ENCODE results near the gene CADM2. TPM values are rescaled to one million over a fixed set of nuclear protein-coding genes. Genes with fewer than 3 reads are reported as not detected.

CADM2 gene
- total and polyA plus RNA-seq, 2 donors (not counting 3 experiments of a cell fraction or from before 2014, with no cell fraction given) = not detected

GRCh38 chr3:85394424-85394823 lies 435.6 kb downstream of the CADM2 start:
- Histone ChIP-seq H3K4me2 (ENCODE audit: insufficient read depth, low read length) (no peak overlapping the region), H2AFZ (ENCODE audit: low read depth, low read length) (no peak overlapping the region), H3K27ac (ENCODE audit: insufficient read depth, low read depth, low read length) (no peak overlapping the region), H4K20me1 (replicated peaks; ENCODE audit: control insufficient read depth, extremely low read depth, insufficient read depth, low read length) (no peaks in the 10 kb centered on the region), H3K9ac (replicated peaks; ENCODE audit: extremely low read depth, insufficient read depth, low read length) (no peak overlapping the region), H3K4me3 (replicated peaks in 1 of 3; ENCODE audit: insufficient read depth in 1 of 3, low read depth in 1 of 3, low read length in 3 of 3) (no peak overlapping the region), H3K9me3 (replicated peaks; ENCODE audit: control insufficient read depth, insufficient read depth, low read length) (no peaks in the 10 kb centered on the region), H3K27me3 (ENCODE audit: control insufficient read depth in 2 of 2, insufficient read depth in 2 of 2, low read length in 2 of 2) (no peaks in the 10 kb centered on the region), H3K4me1 (ENCODE audit: control insufficient read depth, extremely low read depth, insufficient read depth, low read length) (no peaks in the 10 kb centered on the region), H3K79me2 (ENCODE audit: control insufficient read depth, insufficient read depth, low read length) (no peaks in the 10 kb centered on the region), H3K36me3 (ENCODE audit: control insufficient read depth in 2 of 2, extremely low read depth in 1 of 2, insufficient read depth in 2 of 2, low read length in 2 of 2) (no peaks in the 10 kb centered on the region), H3K9me1 (replicated peaks; ENCODE audit: control insufficient read depth, extremely low read depth, insufficient read depth, low read length) (no peaks in the 10 kb centered on the region)
- ChIA-PET POLR2A (no interaction called here), CTCF (no interaction called here)
- FAIRE-seq = no peak
- no TSS peak for BruUV-seq (replicated peaks)
- no peak for DNase-seq (ENCODE audit: low read depth, low spot score)
- TF ChIP-seq POLR2A (IDR thresholded peaks at IDR 0.05; ENCODE audit: low read depth, low read length) (no peak), MAX (IDR thresholded peaks at IDR 0.05; ENCODE audit: insufficient read depth, insufficient read length) (no peak), JUN (IDR thresholded peaks at IDR 0.05; ENCODE audit: borderline replicate concordance, insufficient read depth, insufficient read length, low read depth) (no peak), CTCF (IDR thresholded peaks at IDR 0.05; ENCODE audit: extremely low read depth in 1 of 2, insufficient read depth in 1 of 2, low read depth in 1 of 2, low read length in 2 of 2) (no peak), POLR2AphosphoS5 (IDR thresholded peaks at IDR 0.05; ENCODE audit: insufficient read depth, low read depth, low read length) (no peak), MYC (IDR thresholded peaks at IDR 0.05; ENCODE audit: low read depth, low read length) (no peak), FOS (IDR thresholded peaks at IDR 0.05; ENCODE audit: borderline replicate concordance, insufficient read depth, low read length) (no peak), EZH2 (IDR thresholded peaks at IDR 0.05; ENCODE audit: borderline replicate concordance, low read depth, low read length, severe bottlenecking) (no peak), GATA2 (IDR thresholded peaks at IDR 0.05; ENCODE audit: insufficient read depth, insufficient read length, low read depth, low read length) (no peak)
- intact Hi-C loops (cut with micrococcal nuclease) (no loop called here), dilution Hi-C loops (cut with MboI; ENCODE audit: extremely low pct_ligation_motif_present, low sequenced_read_pairs) (no loop called here)
